CD14-positive monocyte (primary cell): ENCODE results near the gene POP7. TPM values are rescaled to one million over a fixed set of nuclear protein-coding genes. Genes with fewer than 3 reads are reported as not detected.

Experiments used
- DNase-seq, 3 donors: peaks; one replicate each; pipeline ENCODE4 v3.0.0-alpha.2; 2011 to 2022
- H2AFZ ChIP-seq: 2 replicates; pipeline ENCODE4 v1.6.0; 2012; ENCODE audit warnings: mild to moderate bottlenecking, low read depth, low read length, inconsistent platforms; ENCODE audit not compliant: insufficient read depth, poor library complexity, severe bottlenecking
- H3K27ac ChIP-seq, 2 donors: 1 replicate in 1 of 2; 2 replicates in 1 of 2; pipeline ENCODE4 v1.5.1; 2012 to 2013; ENCODE audit warnings: low read length in 2 of 2, control low read depth in 1 of 2, inconsistent platforms in 1 of 2, low read depth in 1 of 2, mild to moderate bottlenecking in 1 of 2
- H3K27me3 ChIP-seq, 2 donors: one replicate each; pipeline versions ENCODE4 v1.6.0 to v1.6.1; 2011 to 2013; ENCODE audit warnings: low read length in 2 of 2; ENCODE audit not compliant: control insufficient read depth in 2 of 2, insufficient read depth in 2 of 2
- H3K36me3 ChIP-seq, 2 donors: replicated peaks in 1 of 2; 1 replicate in 1 of 2; 2 replicates in 1 of 2; pipeline versions ENCODE4 v1.5.1 to v1.6.1; 2012 to 2013; ENCODE audit warnings: low read length in 2 of 2, control low read depth in 1 of 2, inconsistent platforms in 1 of 2, mild to moderate bottlenecking in 1 of 2; ENCODE audit not compliant: insufficient read depth in 2 of 2, control insufficient read depth in 1 of 2
- H3K4me1 ChIP-seq, 2 donors: 1 replicate in 1 of 2; 2 replicates in 1 of 2; pipeline versions ENCODE4 v1.5.1 to v1.6.1; 2012 to 2013; ENCODE audit warnings: low read length in 2 of 2, control low read depth in 1 of 2, inconsistent platforms in 1 of 2, mild to moderate bottlenecking in 1 of 2, moderate library complexity in 1 of 2; ENCODE audit not compliant: insufficient read depth in 2 of 2, control insufficient read depth in 1 of 2
- H3K4me2 ChIP-seq: replicated peaks from 2 replicates; pipeline ENCODE3; 2012; ENCODE audit warnings: low read length, moderate library complexity, mild to moderate bottlenecking; ENCODE audit not compliant: poor library complexity, severe bottlenecking; ENCODE audit errors: extremely low read depth
- H3K4me3 ChIP-seq, 3 experiments: fragments of 200-600 bp in 1 of 3; sonication (generic) in 1 of 3; replicated peaks in 1 of 3; 1 replicate in 2 of 3; 2 replicates in 1 of 3; pipeline ENCODE4 v1.5.1; 2011 to 2013; ENCODE audit warnings: low read length in 3 of 3, mild to moderate bottlenecking in 3 of 3, control low read depth in 2 of 3, low read depth in 2 of 3, inconsistent platforms in 1 of 3, moderate library complexity in 1 of 3
- H3K79me2 ChIP-seq: 2 replicates; pipeline ENCODE4 v1.6.0; 2012; ENCODE audit warnings: mild to moderate bottlenecking, control low read depth, inconsistent platforms, low read length, moderate library complexity; ENCODE audit not compliant: insufficient read depth
- H3K9ac ChIP-seq: 2 replicates; pipeline ENCODE4 v1.6.0; 2017; ENCODE audit warnings: low read length, mild to moderate bottlenecking; ENCODE audit not compliant: insufficient read depth, poor library complexity, severe bottlenecking
- H3K9me3 ChIP-seq, 2 donors: replicated peaks in 1 of 2; 1 replicate in 1 of 2; 2 replicates in 1 of 2; pipeline versions ENCODE4 v1.5.1 to v1.6.1; 2012 to 2013; ENCODE audit warnings: low read length in 2 of 2, control low read depth in 1 of 2; ENCODE audit not compliant: control insufficient read depth in 1 of 2, insufficient read depth in 1 of 2
- H4K20me1 ChIP-seq: 2 replicates; pipeline ENCODE4 v1.6.0; 2012; ENCODE audit warnings: mild to moderate bottlenecking, low read length, control low read depth, moderate library complexity; ENCODE audit not compliant: insufficient read depth
- H3K27ac Mint-ChIP-seq, 7 donors: one replicate each; pipeline ENCODE4 v1.8.0; 2020; ENCODE audit warnings: mild to moderate bottlenecking in 7 of 7, mixed read lengths in 7 of 7, moderate library complexity in 6 of 7, inconsistent platforms in 2 of 7
- H3K27me3 Mint-ChIP-seq, 3 donors: one replicate each; pipeline ENCODE4 v1.8.0; 2021 to 2022; ENCODE audit warnings: low read depth in 3 of 3, mild to moderate bottlenecking in 3 of 3, mixed read lengths in 3 of 3, moderate library complexity in 3 of 3, inconsistent platforms in 1 of 3
- H3K36me3 Mint-ChIP-seq, 2 donors: one replicate each; pipeline ENCODE4 v1.8.0; 2020; ENCODE audit warnings: mixed read lengths in 2 of 2, inconsistent platforms in 1 of 2, mild to moderate bottlenecking in 1 of 2
- H3K4me1 Mint-ChIP-seq: one replicate; pipeline ENCODE4 v1.8.0; 2020; ENCODE audit warnings: mild to moderate bottlenecking, mixed read lengths
- H3K4me3 Mint-ChIP-seq, 2 donors: one replicate each; pipeline ENCODE4 v1.8.0; 2020; ENCODE audit warnings: mild to moderate bottlenecking in 2 of 2, mixed read lengths in 2 of 2, moderate library complexity in 1 of 2
- H3K9me3 Mint-ChIP-seq, 7 donors: one replicate each; pipeline ENCODE4 v1.8.0; 2020 to 2022; ENCODE audit warnings: mixed read lengths in 7 of 7, mild to moderate bottlenecking in 6 of 7, moderate library complexity in 6 of 7, inconsistent platforms in 2 of 7
- CTCF ChIP-seq: fragments of 200-600 bp; IDR thresholded peaks from one replicate; pipeline ENCODE4 v1.8.0; 2022; ENCODE audit warnings: antibody characterized with exemption, mild to moderate bottlenecking
- WGBS: methylation state at CpG from one replicate; pipeline ENCODE4 v1.1.5; 2013; ENCODE audit warnings: missing lambda C conversion rate; ENCODE audit not compliant: insufficient coverage; 5-methylcytosine and 5-hydroxymethylcytosine counted together
- intact Hi-C, 2 donors: fragments of 100-400 bp; cut with micrococcal nuclease; formaldehyde crosslinking; loops; one replicate each; pipeline versions ENCODE4 v1.15.0 to v1.15.1; 2023
- polyA plus RNA-seq, 3 donors: library from polyadenylated mRNA; depleted of rRNA in 1 of 3; unstranded in 2 of 3; stranded (reverse) in 1 of 3; fragments of 300-500 nt in 2 of 3; fragments of >200 nt in 1 of 3; fragmentation: Illumina TruSeq in 2 of 3; gene quantifications; 1 replicate in 2 of 3; 2 replicates in 1 of 3; pipeline ENCODE4 v1.2.3, GENCODE V29; 2012 to 2021

Gene POP7
- polyA plus RNA-seq, 3 donors: 11.1 to 48.5 (median 41.6) TPM

- H3K36me3 Mint-ChIP-seq: peaks cover 2 to 7% of the 10 kb centered on the region in 2 donors
Measured at GRCh38 chr7:100708395-100708794, 2.5 kb downstream of the POP7 start.

GRCh38 chr7:100710452-100710851 lies 4.5 kb downstream of the POP7 start:
- WGBS: 80% methylated on average over 1 of the region's 4 CpGs
- peaks cover 2 to 7% of the 10 kb centered on the region in 2 donors for H3K36me3 Mint-ChIP-seq

More at GRCh38 chr7:100708395-100708794, 2.5 kb downstream of the POP7 start:
- no peak for TF ChIP-seq CTCF
- Histone ChIP-seq H3K4me3 (no peak overlapping the region), H3K27me3 (no peaks in the 10 kb centered on the region), H3K9ac (no peak overlapping the region), H3K4me1 (peaks cover 16 to 23% of the 10 kb centered on the region in 2 donors), H3K9me3 (no peaks in the 10 kb centered on the region), H2AFZ (no peak overlapping the region), H3K79me2 (peaks cover 16% of the 10 kb centered on the region), H3K36me3 (no peaks in the 10 kb centered on the region), H4K20me1 (no peaks in the 10 kb centered on the region), H3K27ac (no peak overlapping the region), H3K4me2 (no peak overlapping the region)
- Mint-ChIP-seq H3K27me3 (peaks cover 0 to 2% (median 1%) of the 10 kb centered on the region in 3 donors), H3K27ac (peak overlapping the region in 2 of 7 donors; percentile 58 to 63), H3K9me3 (no peaks in the 10 kb centered on the region), H3K4me1 (peaks cover 14% of the 10 kb centered on the region), H3K4me3 (no peak overlapping the region)
- no peak for DNase-seq
- 86% methylated on average over 3 of the region's 6 CpGs for WGBS
- intact Hi-C loops: loop anchor here (5.0 kb wide), 2 partner anchors 36 to 144 kb away; partner anchors contain the start of genes GNB2 (in 1 of the 2) and SLC12A9 (in 1 of the 2)

More at GRCh38 chr7:100710452-100710851, 4.5 kb downstream of the POP7 start:
- no peaks in the 10 kb centered on the region for H3K27me3 ChIP-seq
- no peak overlapping the region for H3K4me3 ChIP-seq
- H3K9me3 ChIP-seq: no peaks in the 10 kb centered on the region
- Mint-ChIP-seq H3K9me3 (no peaks in the 10 kb centered on the region), H3K27me3 (peaks cover 0 to 2% (median 0%) of the 10 kb centered on the region in 3 donors), H3K4me1 (peaks cover 14% of the 10 kb centered on the region), H3K27ac (no peak overlapping the region), H3K4me3 (no peak overlapping the region)
- intact Hi-C loops: no loop called here
- H3K4me2 ChIP-seq: no peak overlapping the region
- no peaks in the 10 kb centered on the region for H4K20me1 ChIP-seq
- peaks cover 16% of the 10 kb centered on the region for H3K79me2 ChIP-seq
- no peaks in the 10 kb centered on the region for H3K36me3 ChIP-seq
- no peak overlapping the region for H2AFZ ChIP-seq
- H3K9ac ChIP-seq: no peak overlapping the region
- H3K27ac ChIP-seq: no peak overlapping the region
- DNase-seq: no peak
- peaks cover 10 to 16% of the 10 kb centered on the region in 2 donors for H3K4me1 ChIP-seq
- no peak for TF ChIP-seq CTCF
